HepG2 (cell line): ENCODE results near the gene CSNK2A1. TPM values are rescaled to one million over a fixed set of nuclear protein-coding genes. Genes with fewer than 3 reads are reported as not detected.

Source experiments
- ATAC-seq: fragments of 200-7000 bp; cut with Tn5 transposase; 3 replicates; pipeline ENCODE4 v1.9.1; 2020; ENCODE audit warnings: mild to moderate bottlenecking, moderate library complexity
- BruUV-seq: library from RNA; stranded (reverse); fragments of 400-500 nt; replicated peaks from 2 replicates; lab custom pipeline; 2021; lab: Mats Ljungman, UMichigan
- CTCF ChIA-PET: fragments of 300-600 bp; formaldehyde crosslinking; extraction: SDS; loops from one replicate; lab custom pipeline; 2021; ENCODE audit warnings: low total read pairs, inconsistent platforms, low intra/inter-chr PET ratio; lab: Yijun Ruan, JAX
- POLR2A ChIA-PET: fragments of 350-600 bp; sonication (Branson Sonifier 250); formaldehyde crosslinking; loops from one replicate; lab custom pipeline; 2020; ENCODE audit warnings: antibody characterized with exemption, inconsistent platforms; lab: Yijun Ruan, JAX
- DNase-seq: peaks from one replicate; pipeline ENCODE4 v3.0.0-alpha.2; 2015; ENCODE audit warnings: low spot score
- FAIRE-seq: peaks from 3 replicates; lab custom pipeline; 2011; peaks lifted over from hg19 to GRCh38; lab: Jason Lieb, UNC
- H2AFZ ChIP-seq: one replicate; pipeline ENCODE4 v1.6.1; 2011; ENCODE audit warnings: low read length, inconsistent platforms
- H3K27ac ChIP-seq: fragments of 300-600 bp; 3 replicates; pipeline ENCODE4 v1.8.0; 2011; ENCODE audit warnings: mixed run types, mild to moderate bottlenecking, mixed read lengths, low read length, inconsistent platforms; ENCODE audit not compliant: insufficient read depth; ENCODE audit errors: extremely low read length
- H3K27me3 ChIP-seq, 2 experiments: fragments of 200-600 bp in 1 of 2; 2 replicates in 1 of 2; 3 replicates in 1 of 2; pipeline versions ENCODE4 v1.6.0 to v1.8.0; 2011; ENCODE audit warnings: low read length in 2 of 2, mild to moderate bottlenecking in 2 of 2, moderate library complexity in 2 of 2, inconsistent platforms in 1 of 2; ENCODE audit not compliant: insufficient read depth in 2 of 2, control insufficient read depth in 1 of 2
- H3K36me3 ChIP-seq, 2 experiments: fragments of 200-600 bp in 1 of 2; replicated peaks in 1 of 2; 2 replicates in 1 of 2; 3 replicates in 1 of 2; pipeline versions ENCODE4 v1.5.1 to v1.8.0; 2011; ENCODE audit warnings: low read length in 2 of 2, inconsistent platforms in 1 of 2; ENCODE audit not compliant: insufficient read depth in 2 of 2, control insufficient read depth in 1 of 2
- H3K4me1 ChIP-seq: 2 replicates; pipeline ENCODE4 v1.5.1; 2012; ENCODE audit warnings: low read length, inconsistent platforms; ENCODE audit not compliant: insufficient read depth
- H3K4me2 ChIP-seq: 2 replicates; pipeline ENCODE4 v1.6.0; 2011; ENCODE audit warnings: low read depth, low read length, inconsistent platforms
- H3K4me3 ChIP-seq, 3 experiments: fragments of 200-600 bp in 1 of 3; sonication (generic), shearing (Covaris generic) in 1 of 3; replicated peaks in 1 of 3; 2 replicates each; pipeline ENCODE4 v1.5.1; 2011 to 2016; ENCODE audit warnings: low read length in 3 of 3, inconsistent platforms in 2 of 3, low read depth in 2 of 3, mild to moderate bottlenecking in 2 of 3, control low read depth in 1 of 3, mixed read lengths in 1 of 3; ENCODE audit not compliant: insufficient read depth in 1 of 3
- H3K79me2 ChIP-seq: one replicate; pipeline ENCODE4 v1.6.1; 2011; ENCODE audit warnings: low read length, inconsistent platforms; ENCODE audit not compliant: insufficient read depth
- H3K9ac ChIP-seq: 2 replicates; pipeline ENCODE4 v1.6.0; 2011; ENCODE audit warnings: mild to moderate bottlenecking, low read depth, low read length, inconsistent platforms; ENCODE audit not compliant: insufficient read depth
- H3K9me3 ChIP-seq: 2 replicates; pipeline ENCODE4 v1.5.1; 2012; ENCODE audit warnings: mild to moderate bottlenecking, low read length
- H4K20me1 ChIP-seq: 2 replicates; pipeline ENCODE4 v1.6.0; 2011; ENCODE audit warnings: inconsistent platforms, mild to moderate bottlenecking, low read length, moderate library complexity; ENCODE audit not compliant: insufficient read depth
- EZH2 ChIP-seq: conservative IDR thresholded peaks from 2 replicates; pipeline ENCODE4 v1.6.1; 2012; ENCODE audit warnings: mild to moderate bottlenecking, low read depth, low read length, moderate library complexity
- GMEB2 ChIP-seq: IDR thresholded peaks from 2 replicates; pipeline ENCODE4 v1.6.1; 2016; ENCODE audit warnings: missing biosample characterization, missing genetic modification reagents, low read depth
- KLF11 ChIP-seq: IDR thresholded peaks from 2 replicates; pipeline ENCODE4 v1.6.1; 2016; ENCODE audit warnings: missing compliant biosample characterization
- MAX ChIP-seq: IDR thresholded peaks from 2 replicates; pipeline ENCODE4 v1.6.1; 2012; ENCODE audit warnings: inconsistent platforms
- MYC ChIP-seq: sonication (generic); formaldehyde crosslinking; IDR thresholded peaks from 2 replicates; pipeline ENCODE4 v1.9.0; 2021; ENCODE audit warnings: missing genetic modification reagents, borderline replicate concordance
- NFATC3 ChIP-seq: sonication (generic); formaldehyde crosslinking; IDR thresholded peaks from 2 replicates; pipeline ENCODE4 v1.5.1; 2020; ENCODE audit warnings: mild to moderate bottlenecking, missing genetic modification reagents
- POLR2AphosphoS5 ChIP-seq: IDR thresholded peaks from 2 replicates; pipeline ENCODE4 v1.6.1; 2012; ENCODE audit warnings: low read depth, low read length
- THYN1 ChIP-seq: sonication (generic); formaldehyde crosslinking; IDR thresholded peaks from 2 replicates; pipeline ENCODE4 v1.8.1; 2023; ENCODE audit warnings: low read depth, mild to moderate bottlenecking, moderate library complexity, missing genetic modification reagents, borderline replicate concordance
- U2AF1 ChIP-seq: fragments of 200-400 bp; formaldehyde crosslinking; optimal IDR thresholded peaks from 2 replicates; pipeline ENCODE3; 2017; ENCODE audit warnings: mild to moderate bottlenecking, low read depth, low read length
- ZNF274 ChIP-seq: sonication (generic); formaldehyde crosslinking; IDR thresholded peaks from 2 replicates; pipeline ENCODE4 v1.5.1; 2020; ENCODE audit warnings: mild to moderate bottlenecking, missing genetic modification reagents
- ZNF3 ChIP-seq: IDR thresholded peaks from 2 replicates; pipeline ENCODE4 v1.7.0; 2017; ENCODE audit warnings: inconsistent platforms
- ZNF354B ChIP-seq: sonication (generic); formaldehyde crosslinking; IDR thresholded peaks from 2 replicates; pipeline ENCODE4 v1.8.0; 2022; ENCODE audit warnings: mild to moderate bottlenecking, missing genetic modification reagents
- ZNF451 ChIP-seq: sonication (generic); formaldehyde crosslinking; IDR thresholded peaks from 2 replicates; pipeline ENCODE4 v1.5.0; 2020; ENCODE audit warnings: mild to moderate bottlenecking, missing genetic modification reagents
- ZNF546 ChIP-seq: sonication (generic); formaldehyde crosslinking; conservative IDR thresholded peaks from 2 replicates; pipeline ENCODE4 v1.8.1; 2023; ENCODE audit warnings: mild to moderate bottlenecking, missing genetic modification reagents
- ZNF670 ChIP-seq: sonication (generic); formaldehyde crosslinking; IDR thresholded peaks from 2 replicates; pipeline ENCODE4 v1.8.0; 2022; ENCODE audit warnings: mild to moderate bottlenecking, missing genetic modification reagents, borderline replicate concordance
- WGBS: methylation state at CpG from one replicate; pipeline ENCODE4 v1.1.6; 2017; ENCODE audit warnings: low lambda C conversion rate; 5-methylcytosine and 5-hydroxymethylcytosine counted together
- in situ Hi-C: cut with HindIII; loops from 2 replicates; pipeline ENCODE4 v1.10.0; 2017; ENCODE audit warnings: low pct_unique_long_range_greater_than_20kb; ENCODE audit not compliant: extremely low pct_ligation_motif_present
- intact Hi-C: fragments of 100-400 bp; cut with micrococcal nuclease; formaldehyde crosslinking; loops from one replicate; pipeline ENCODE4 v1.10.0; 2022; ENCODE audit not compliant: unreplicated experiment
- polyA plus RNA-seq, 8 experiments: library from polyadenylated mRNA; depleted of rRNA in 3 of 8; stranded (reverse) in 7 of 8; unstranded in 1 of 8; fragments of >200 nt; fragmentation: Illumina TruSeq in 4 of 8; extraction: Trizol in 4 of 8; gene quantifications; 2 replicates each; pipeline versions ENCODE4 v1.2.1 to v1.2.3, GENCODE V29; 2011 to 2016; ENCODE audit warnings: low read depth in 4 of 8, missing spikeins in 1 of 8, mixed read lengths in 1 of 8; ENCODE audit not compliant: insufficient read depth in 1 of 8
- total RNA-seq, 5 experiments: library from RNA; depleted of rRNA; stranded (reverse); fragments of >200 nt; fragmentation: Illumina TruSeq; extraction: Trizol; gene quantifications; 2 replicates each; pipeline ENCODE4 v1.2.3, GENCODE V29; 2016; ENCODE audit warnings: low read depth in 1 of 5

The CSNK2A1 gene
- total and polyA plus RNA-seq, 2 of the 13 experiments (the other 11 are each of a cell fraction or from before 2014, with no cell fraction given) = 153 to 231 TPM

DNA sequence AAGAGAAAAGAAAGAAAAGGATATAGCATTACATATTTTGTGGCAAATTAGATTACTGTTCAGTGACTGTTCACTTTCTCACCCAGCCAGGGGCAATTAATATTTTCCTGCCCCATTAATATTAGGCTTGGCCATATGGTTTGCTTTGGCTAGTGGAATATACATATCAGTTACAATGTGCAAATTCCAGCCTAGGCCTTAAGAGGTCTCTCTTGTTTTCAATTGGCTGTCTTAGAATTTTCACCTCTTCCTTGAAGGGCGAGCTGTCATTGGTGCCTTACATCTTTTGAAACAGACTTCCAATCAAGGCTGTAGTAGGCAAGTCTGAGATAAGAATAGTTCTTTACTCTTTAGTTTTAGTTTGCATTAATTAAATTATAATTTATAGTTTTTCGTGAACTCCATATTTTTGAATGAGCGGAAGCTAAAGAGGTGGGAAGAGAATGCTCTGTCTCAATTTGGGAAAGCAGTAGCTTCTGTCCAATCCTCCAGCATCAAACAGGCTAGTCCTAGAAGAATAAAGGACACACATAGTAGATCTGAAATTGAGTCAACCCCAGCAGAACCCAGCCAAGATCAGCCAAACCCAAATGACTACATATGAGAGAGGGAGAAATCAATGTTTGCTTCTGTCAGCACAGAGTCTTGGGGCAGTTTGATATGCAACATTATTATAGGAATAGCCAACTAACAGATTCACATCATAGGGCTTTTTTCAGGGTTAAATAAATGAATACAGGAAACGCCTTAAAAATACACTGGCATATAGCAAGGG lies 6.3 kb upstream of the CSNK2A1 start:
- no peak for FAIRE-seq
- H3K4me3 ChIP-seq = no peak overlapping the region
- 43% methylated on average over 4 of the region's 4 CpGs for WGBS
- H4K20me1 ChIP-seq = no peaks in the 10 kb centered on the region
- no peak overlapping the region for H3K27ac ChIP-seq
- intact Hi-C loops = no loop called here
- ChIA-PET POLR2A (no interaction called here), CTCF (no interaction called here)
- peaks cover 9 to 30% of the 10 kb centered on the region in 2 experiments; a peak in 4 of 5 replicates for H3K27me3 ChIP-seq
- H3K36me3 ChIP-seq = no peaks in the 10 kb centered on the region
- BruUV-seq = no TSS peak
- in situ Hi-C loops = no loop called here
- no peak overlapping the region for H3K4me2 ChIP-seq
- TF ChIP-seq ZNF354B (CRISPR knock-in tag) (0 out of 2 replicates have a peak, but pooled peaks have one; percentile 26), THYN1 (CRISPR knock-in tag) (no peak)
- no peaks in the 10 kb centered on the region for H3K9me3 ChIP-seq
- H3K4me1 ChIP-seq = no peaks in the 10 kb centered on the region
- no peak for ATAC-seq
- no peaks in the 10 kb centered on the region for H3K79me2 ChIP-seq
- no peak for DNase-seq
- H3K9ac ChIP-seq = no peak overlapping the region
- H2AFZ ChIP-seq = no peak overlapping the region

- H3K9me3 ChIP-seq = no peaks in the 10 kb centered on the region
- ChIA-PET POLR2A (no interaction called here), CTCF (no interaction called here)
- ATAC-seq = no peak
- intact Hi-C loops (no loop called here), in situ Hi-C loops (no loop called here)
- no TSS peak for BruUV-seq
- peaks cover 9 to 33% of the 10 kb centered on the region in 2 experiments; a peak in 4 of 5 replicates for H3K27me3 ChIP-seq
- no peak overlapping the region for H3K27ac ChIP-seq
- no peak for TF ChIP-seq U2AF1
- no peak for TF ChIP-seq ZNF3 (CRISPR knock-in tag)
- no peak for TF ChIP-seq MAX
- no peak for TF ChIP-seq ZNF546 (CRISPR knock-in tag)
- TF ChIP-seq MYC (CRISPR knock-in tag) = no peak
- TF ChIP-seq ZNF670 (CRISPR knock-in tag) = no peak
- no peak for TF ChIP-seq KLF11 (CRISPR knock-in tag)
- no peak for TF ChIP-seq ZNF274 (CRISPR knock-in tag)
- TF ChIP-seq POLR2AphosphoS5 = no peak
- no peak for TF ChIP-seq ZNF451 (CRISPR knock-in tag)
- no peak for TF ChIP-seq NFATC3 (CRISPR knock-in tag)
- TF ChIP-seq GMEB2 (CRISPR knock-in tag) = no peak
- no peak for TF ChIP-seq EZH2
- H2AFZ ChIP-seq = no peak overlapping the region
- 13% methylated on average over 1 of the region's 1 CpG for WGBS
- H4K20me1 ChIP-seq = no peaks in the 10 kb centered on the region
- peaks cover 8% of the 10 kb centered on the region for H3K4me1 ChIP-seq
- FAIRE-seq = no peak
- no peak for DNase-seq
- H3K36me3 ChIP-seq = no peaks in the 10 kb centered on the region
- H3K9ac ChIP-seq = no peak overlapping the region
- no peak overlapping the region for H3K4me3 ChIP-seq
- H3K4me2 ChIP-seq = no peak overlapping the region
- H3K79me2 ChIP-seq = no peaks in the 10 kb centered on the region
Observed at GRCh38 chr20:548906-549305, 5.3 kb upstream of the CSNK2A1 start.
